Type B pancreatic cell (in vitro differentiated cells): ENCODE data around the gene IL1RAPL1. TPM values are rescaled to one million over a fixed set of nuclear protein-coding genes. Genes with fewer than 3 reads are reported as not detected.

Experiments
- DNase-seq: peaks from one replicate; pipeline ENCODE4 v3.0.0; 2021; ENCODE audit warnings: mixed read lengths; ENCODE audit not compliant: unreplicated experiment; ENCODE audit errors: extremely low spot score
- H3K27ac Mint-ChIP-seq: 2 replicates; pipeline ENCODE4 v1.8.0; 2021; ENCODE audit warnings: mild to moderate bottlenecking, mixed read lengths
- H3K27me3 Mint-ChIP-seq: 2 replicates; pipeline ENCODE4 v1.8.0; 2021; ENCODE audit warnings: mixed read lengths
- H3K36me3 Mint-ChIP-seq: 2 replicates; pipeline ENCODE4 v1.8.0; 2021; ENCODE audit warnings: mixed read lengths
- H3K4me1 Mint-ChIP-seq: one replicate; pipeline ENCODE4 v1.8.0; 2021; ENCODE audit warnings: mixed read lengths; ENCODE audit not compliant: unreplicated experiment
- H3K4me3 Mint-ChIP-seq: 2 replicates; pipeline ENCODE4 v1.8.0; 2021; ENCODE audit warnings: mild to moderate bottlenecking, mixed read lengths
- H3K9me3 Mint-ChIP-seq: 2 replicates; pipeline ENCODE4 v1.8.0; 2021; ENCODE audit warnings: mixed read lengths
- CTCF ChIP-seq: fragments of 200-600 bp; sonication (generic); conservative IDR thresholded peaks from 2 replicates; pipeline ENCODE4 v1.5.0; 2021; ENCODE audit warnings: antibody characterized with exemption, mild to moderate bottlenecking
- total RNA-seq: library from RNA; stranded (reverse); gene quantifications from 2 replicates; pipeline ENCODE4 v1.2.1, GENCODE V29; 2021; ENCODE audit warnings: low replicate concordance

IL1RAPL1 gene
- total RNA-seq, 1 donor from 2014 or later, result 2.6 TPM

GRCh38 chrX:29243942-29244341 lies 656.7 kb downstream of the IL1RAPL1 start:
- Mint-ChIP-seq H3K27me3 (no peaks in the 10 kb centered on the region), H3K4me1 (no peaks in the 10 kb centered on the region), H3K27ac (no peak overlapping the region), H3K4me3 (no peak overlapping the region), H3K9me3 (no peaks in the 10 kb centered on the region), H3K36me3 (no peaks in the 10 kb centered on the region)
- no peak for TF ChIP-seq CTCF
- DNase-seq, result no peak

GRCh38 chrX:29254515-29254914 lies 667.3 kb downstream of the IL1RAPL1 start:
- H3K4me3 Mint-ChIP-seq, result no peak overlapping the region
- H3K27ac Mint-ChIP-seq, result no peak overlapping the region
- TF ChIP-seq CTCF, result no peak
- DNase-seq, result no peak
- no peaks in the 10 kb centered on the region for H3K27me3 Mint-ChIP-seq
- H3K4me1 Mint-ChIP-seq, result no peaks in the 10 kb centered on the region
- no peaks in the 10 kb centered on the region for H3K36me3 Mint-ChIP-seq
- H3K9me3 Mint-ChIP-seq, result no peaks in the 10 kb centered on the region

- Mint-ChIP-seq H3K36me3 (no peaks in the 10 kb centered on the region), H3K27ac (no peak overlapping the region), H3K27me3 (no peaks in the 10 kb centered on the region), H3K4me3 (no peak overlapping the region), H3K4me1 (no peaks in the 10 kb centered on the region), H3K9me3 (no peaks in the 10 kb centered on the region)
- no peak for TF ChIP-seq CTCF
- no peak for DNase-seq
Measured at GRCh38 chrX:29257521-29257920, 670.3 kb downstream of the IL1RAPL1 start.

- no peaks in the 10 kb centered on the region for H3K9me3 Mint-ChIP-seq
- H3K27ac Mint-ChIP-seq, result no peak overlapping the region
- no peaks in the 10 kb centered on the region for H3K4me1 Mint-ChIP-seq
- no peaks in the 10 kb centered on the region for H3K27me3 Mint-ChIP-seq
- no peaks in the 10 kb centered on the region for H3K36me3 Mint-ChIP-seq
- TF ChIP-seq CTCF, result no peak
- DNase-seq, result no peak
- H3K4me3 Mint-ChIP-seq, result no peak overlapping the region
Measured at GRCh38 chrX:29269390-29269789, 682.1 kb downstream of the IL1RAPL1 start.

GRCh38 chrX:29274517-29274916 lies 687.3 kb downstream of the IL1RAPL1 start:
- no peak for TF ChIP-seq CTCF

GRCh38 chrX:29275928-29276327 lies 688.7 kb downstream of the IL1RAPL1 start:
- no peak for TF ChIP-seq CTCF
- no peak overlapping the region for H3K4me3 Mint-ChIP-seq
- H3K4me1 Mint-ChIP-seq, result no peaks in the 10 kb centered on the region
- no peak overlapping the region for H3K27ac Mint-ChIP-seq
- no peak for DNase-seq
- H3K36me3 Mint-ChIP-seq, result no peaks in the 10 kb centered on the region
- H3K9me3 Mint-ChIP-seq, result no peaks in the 10 kb centered on the region
- no peaks in the 10 kb centered on the region for H3K27me3 Mint-ChIP-seq

More at GRCh38 chrX:29274517-29274916, 687.3 kb downstream of the IL1RAPL1 start:
- Mint-ChIP-seq H3K36me3 (no peaks in the 10 kb centered on the region), H3K9me3 (no peaks in the 10 kb centered on the region), H3K27ac (no peak overlapping the region), H3K4me1 (no peaks in the 10 kb centered on the region), H3K27me3 (no peaks in the 10 kb centered on the region), H3K4me3 (no peak overlapping the region)
- DNase-seq, result no peak
